HG03175 (cell line): ENCODE data around the gene RFC2.

Experiments used
- ATAC-seq: cut with Tn5 transposase; IDR thresholded peaks from one replicate; pipeline ENCODE4 v1.9.1; 2021; ENCODE audit warnings: mild to moderate bottlenecking, moderate library complexity; ENCODE audit not compliant: unreplicated experiment

Gene RFC2

DNA sequence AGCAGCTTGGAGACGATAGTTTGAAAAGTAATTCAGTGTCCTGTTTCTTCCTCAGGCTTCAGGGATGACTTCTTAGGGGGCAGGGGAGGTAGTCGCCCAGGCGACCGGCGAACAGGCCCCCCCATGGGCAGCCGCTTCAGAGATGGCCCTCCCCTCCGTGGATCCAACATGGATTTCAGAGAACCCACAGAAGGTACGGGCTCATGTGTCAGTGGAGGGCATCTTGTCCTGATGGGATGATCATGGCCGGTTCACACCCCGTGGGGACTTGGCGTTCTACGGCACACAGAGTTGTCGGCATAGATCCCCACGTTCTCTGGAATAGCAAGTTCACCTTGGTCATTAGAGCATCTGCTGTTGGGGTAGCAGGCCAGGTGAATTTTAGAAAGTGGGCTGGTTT lies 59.5 kb downstream of the RFC2 start:
- no peak for ATAC-seq

DNA sequence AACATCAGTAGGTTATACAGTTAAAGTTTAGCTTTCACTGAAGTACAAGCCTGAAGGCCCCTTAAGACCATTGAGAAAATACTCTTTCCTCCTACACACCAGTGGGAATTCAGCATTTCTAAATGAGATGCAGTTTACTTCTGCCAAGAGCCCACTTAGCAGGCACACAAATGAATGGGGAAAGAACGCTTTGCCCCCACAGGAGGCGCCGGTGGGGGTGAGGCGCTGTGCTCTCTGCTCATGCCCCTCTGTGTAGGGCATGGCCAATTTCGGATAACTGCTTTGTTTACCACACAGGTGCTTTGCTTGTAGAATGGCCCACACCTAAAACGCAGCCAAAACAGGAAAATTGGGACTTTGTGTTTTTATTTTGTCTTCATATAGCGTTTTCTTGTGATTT lies 60.3 kb downstream of the RFC2 start:
- ATAC-seq, result no peak

DNA sequence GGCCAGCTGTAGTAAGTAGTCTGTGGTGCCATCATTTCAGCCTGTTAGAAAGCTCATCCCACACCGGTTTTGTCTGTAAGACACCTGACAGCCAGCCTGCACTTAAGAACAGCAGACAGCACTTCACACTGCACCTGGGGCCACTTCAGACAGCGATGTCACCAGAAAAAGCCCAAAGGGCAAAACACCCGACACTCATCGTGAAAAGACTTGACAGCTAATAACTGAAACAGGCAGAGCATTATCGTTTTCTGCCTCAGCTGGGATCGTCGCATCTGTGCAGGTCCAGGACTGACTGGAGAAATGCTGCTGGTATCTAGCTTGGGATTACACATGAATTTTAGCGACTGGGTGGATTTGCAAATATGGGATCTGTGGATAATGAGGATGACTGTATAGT lies 61.1 kb downstream of the RFC2 start:
- no peak for ATAC-seq

DNA sequence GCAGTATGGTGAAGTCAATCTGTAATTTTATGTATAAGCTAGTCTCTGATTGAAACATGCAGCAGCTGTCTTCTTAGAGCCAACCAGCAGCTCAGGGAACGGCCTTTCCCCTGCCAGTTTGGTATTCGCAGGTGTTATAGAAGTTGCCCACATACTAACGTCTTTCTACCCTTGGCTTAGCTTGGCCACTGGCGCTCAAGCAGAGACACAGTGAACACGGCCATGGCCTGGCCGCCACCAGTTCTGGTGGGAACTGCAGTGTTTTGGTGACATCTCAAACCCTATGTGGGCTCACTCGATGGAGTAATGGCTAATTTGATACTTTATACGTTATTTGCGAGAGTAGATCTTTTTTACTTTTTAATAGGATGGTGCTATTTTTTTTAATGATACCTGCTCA lies 63.0 kb downstream of the RFC2 start:
- no peak for ATAC-seq

DNA sequence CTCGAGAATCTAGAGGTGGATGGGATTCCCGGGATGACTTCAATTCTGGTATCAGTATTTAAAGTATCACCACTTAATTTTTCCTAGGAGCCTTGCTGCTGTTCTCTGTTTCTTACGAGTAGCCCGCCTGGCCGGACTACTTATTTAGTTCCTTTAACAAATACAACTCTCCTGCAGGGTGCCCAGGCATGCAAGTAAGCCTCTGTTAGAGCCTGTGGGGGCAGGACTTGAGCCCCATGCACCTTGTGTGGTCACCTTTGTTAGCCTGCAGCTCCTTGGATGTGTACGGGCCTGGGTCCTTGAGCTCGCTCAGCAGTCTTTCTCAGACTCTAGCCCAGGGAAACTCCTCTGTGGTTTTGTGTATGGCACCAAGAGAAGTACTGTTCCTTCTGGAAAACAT lies 63.9 kb downstream of the RFC2 start:
- ATAC-seq, result no peak

DNA sequence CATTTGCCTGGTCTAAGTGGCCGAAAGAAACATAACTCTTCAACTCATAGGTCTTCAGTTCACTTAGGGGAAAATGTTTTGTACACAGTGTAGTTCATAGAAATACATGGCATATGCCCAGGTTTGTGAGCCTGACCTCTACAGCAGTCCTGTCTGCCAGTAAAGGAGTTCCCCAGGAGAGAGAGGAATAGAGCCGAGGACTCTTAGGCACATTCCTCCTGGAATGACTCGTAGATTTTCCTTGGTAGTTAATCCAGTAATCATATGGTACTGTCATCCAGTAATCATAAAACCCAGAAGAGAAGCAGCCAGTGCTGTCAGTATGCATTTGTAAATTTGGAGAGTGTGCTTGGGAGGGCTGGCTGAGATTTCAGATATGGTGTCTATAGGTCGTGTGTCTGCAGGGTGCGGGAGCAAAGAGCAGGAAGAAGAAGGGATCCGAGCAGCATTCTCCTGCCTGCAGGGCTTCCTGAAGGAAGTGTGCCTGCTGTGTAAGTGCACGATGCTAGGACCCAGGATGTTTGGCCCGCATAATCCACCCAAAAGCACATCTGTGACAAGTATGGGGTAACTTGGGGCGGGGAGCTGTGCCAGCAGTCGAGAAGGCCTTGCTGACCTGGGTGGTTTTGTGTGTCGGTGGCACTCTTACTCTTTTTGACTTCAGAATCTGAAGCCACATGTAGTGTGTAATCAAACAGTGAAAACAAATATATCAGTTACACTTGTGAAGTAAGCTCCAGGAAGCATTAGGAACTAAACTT lies 66.1 kb downstream of the RFC2 start:
- ATAC-seq, result no peak

DNA sequence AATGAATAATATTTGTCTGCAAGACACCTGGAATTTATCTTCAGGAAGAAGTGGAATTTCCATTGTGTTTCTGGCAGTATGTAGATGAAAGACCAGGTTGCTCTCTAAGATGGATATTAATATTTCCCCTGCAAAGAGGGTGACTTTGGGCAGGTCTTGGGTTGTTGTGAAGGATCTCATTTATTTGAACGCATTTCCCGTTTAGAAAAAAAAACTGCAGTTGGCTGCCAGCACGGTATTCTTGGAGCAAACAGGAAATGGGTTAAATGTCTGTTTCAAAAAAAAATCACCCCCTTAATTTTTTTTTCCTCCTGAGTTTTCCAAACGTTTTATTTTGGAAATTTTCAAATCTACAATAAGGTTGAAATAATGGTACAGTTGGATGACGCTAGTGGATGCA lies 68.6 kb downstream of the RFC2 start:
- ATAC-seq, result no peak

DNA sequence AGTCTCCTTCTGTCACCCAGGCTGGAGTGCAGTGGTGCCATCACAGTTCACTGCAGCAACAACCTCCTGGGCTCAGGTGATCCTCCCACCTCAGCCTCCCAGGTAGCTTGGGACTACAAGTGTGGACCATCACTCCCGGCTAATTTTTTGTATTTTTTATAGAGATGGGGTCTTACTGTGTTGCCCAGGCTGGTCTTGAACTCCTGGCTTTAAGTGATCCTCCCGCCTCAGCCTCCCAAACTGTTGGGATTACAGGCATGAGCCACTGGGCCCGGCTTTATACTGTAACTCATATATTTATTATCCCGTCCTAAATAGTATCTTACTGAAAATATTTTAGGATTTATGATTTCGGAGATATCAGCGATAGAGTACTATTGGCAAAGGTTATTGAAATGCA lies 69.2 kb downstream of the RFC2 start:
- no peak for ATAC-seq

DNA sequence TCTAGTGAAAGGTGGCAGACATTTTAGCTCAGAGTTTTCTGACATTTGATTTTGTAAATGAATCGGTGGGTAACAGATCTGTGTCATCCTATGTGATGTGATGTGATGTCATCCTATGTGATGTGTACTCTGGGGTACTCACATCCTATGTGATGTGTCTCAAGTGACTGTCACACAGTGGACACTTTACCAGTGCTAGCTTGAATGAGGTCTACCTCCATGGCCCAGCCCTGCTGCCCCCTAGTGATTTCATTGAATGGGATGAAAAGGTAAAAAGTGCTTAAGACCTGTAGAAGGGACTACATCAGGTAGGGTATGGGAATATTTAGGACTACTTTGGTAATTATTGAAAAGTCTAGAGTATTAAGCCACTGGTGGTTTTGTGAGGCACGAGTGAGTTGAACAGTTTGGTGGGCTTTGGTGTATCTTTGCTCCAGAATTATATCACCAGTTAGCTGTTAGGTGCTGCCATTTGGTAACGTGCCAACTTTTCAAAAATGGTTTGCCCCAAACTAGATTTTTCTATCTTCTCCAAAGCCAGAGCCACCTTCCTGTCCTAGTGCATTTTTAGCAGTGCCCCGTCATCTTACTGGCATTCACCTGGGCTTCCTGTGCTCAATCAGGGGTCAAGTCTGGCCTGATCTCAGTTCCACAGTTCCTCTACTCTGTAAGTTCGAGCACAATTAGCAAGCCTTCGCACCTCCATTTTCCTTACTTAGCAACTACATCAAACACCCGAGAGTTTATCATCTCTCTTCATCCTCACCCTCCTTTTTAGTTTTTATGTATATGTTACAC lies 70.3 kb downstream of the RFC2 start:
- ATAC-seq, result no peak

DNA sequence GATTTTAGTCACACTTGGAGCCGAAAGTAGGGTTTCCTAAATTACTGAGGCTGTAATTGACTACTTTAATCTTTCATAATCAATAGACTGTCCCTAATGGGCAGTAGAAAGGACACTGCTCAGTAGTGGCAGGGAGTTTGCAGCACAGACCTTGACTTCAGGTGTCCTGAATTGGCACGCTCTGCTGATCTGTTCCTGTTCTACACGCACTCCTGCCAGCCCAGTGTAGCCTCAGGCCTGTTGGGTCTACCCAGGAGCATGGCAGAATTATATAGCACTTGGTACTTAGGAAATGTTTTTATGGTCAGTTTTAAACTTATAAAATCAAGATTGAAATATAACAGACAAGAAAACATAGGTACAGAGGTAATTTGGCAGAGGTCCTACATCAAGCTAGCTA lies 71.1 kb downstream of the RFC2 start:
- no peak for ATAC-seq

DNA sequence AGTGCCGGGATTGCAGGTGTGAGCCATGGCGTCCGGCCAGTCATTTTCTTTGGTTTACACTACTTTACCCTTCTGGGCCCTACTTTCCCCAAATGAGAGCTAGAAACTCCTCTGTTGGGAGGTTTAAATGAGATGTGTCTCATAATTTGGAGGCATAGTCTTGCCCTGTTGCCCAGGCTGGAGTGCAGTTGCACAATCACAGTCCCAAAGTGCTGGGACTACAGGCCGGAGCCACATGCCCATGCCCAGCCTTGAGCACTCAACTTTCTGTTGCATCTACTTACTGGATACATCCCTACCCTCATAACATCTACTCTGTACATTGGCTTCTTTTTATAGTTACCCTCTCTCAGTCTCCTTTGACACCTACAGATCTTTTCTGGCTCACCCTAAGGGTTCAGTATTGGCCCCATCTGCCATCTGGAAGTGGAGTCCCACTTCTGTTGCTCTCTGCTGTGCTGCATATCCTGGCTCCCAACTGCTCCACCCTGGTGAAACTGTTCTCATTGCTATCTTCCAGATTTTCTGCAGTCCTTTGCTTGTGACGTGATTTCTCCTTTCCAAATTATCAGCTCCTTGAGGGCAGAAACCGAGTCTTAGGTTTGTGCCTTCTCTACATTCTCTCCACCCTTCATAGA lies 71.6 kb downstream of the RFC2 start:
- no peak for ATAC-seq

DNA sequence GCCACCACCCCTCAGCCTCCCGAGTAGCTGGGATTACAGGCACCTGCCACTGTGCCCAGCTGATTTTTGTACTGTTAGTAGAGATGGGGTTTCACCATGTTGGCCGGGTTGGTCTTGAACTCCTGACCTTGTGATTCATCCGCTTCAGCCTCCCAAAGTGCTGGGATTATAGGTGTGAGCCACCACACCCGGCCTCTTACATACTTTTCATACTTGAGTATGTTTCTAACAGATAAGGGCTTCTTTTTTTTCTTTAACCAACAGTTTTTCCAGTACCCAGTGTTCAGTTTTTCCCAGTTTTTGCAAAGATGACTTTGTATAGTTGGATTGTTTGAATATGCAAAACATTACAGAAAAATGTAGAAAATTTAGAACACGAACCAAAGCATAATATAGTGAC lies 72.4 kb downstream of the RFC2 start:
- no peak for ATAC-seq
